Dermis blood vessel endothelial cell (primary cell): ENCODE measurements around the gene ASIP. TPM values are rescaled to one million over a fixed set of nuclear protein-coding genes. Genes with fewer than 3 reads are reported as not detected.
"Not testable (repeated sequence)": the region's sequence is repeated elsewhere in the genome, so short reads cannot be mapped to it uniquely, and the experiment has no call there.

ENCODE experiments used
- DNase-seq: peaks from one replicate; pipeline ENCODE4 v3.0.0; 2010
- total RNA-seq: library from RNA; depleted of rRNA; stranded (reverse); fragments of >200 nt; gene quantifications from 2 replicates; pipeline ENCODE4 v1.2.3, GENCODE V29; 2014

The ASIP gene
- total RNA-seq: not detected in 2 replicates

GRCh38 chr20:34240693-34241615 is at the start of gene ASIP:
TSS of gene ASIP (plus strand) at chr20:34241423. CDS start at chr20:34260375, 18,952 bp downstream.
- DNase-seq: no peak

DNA sequence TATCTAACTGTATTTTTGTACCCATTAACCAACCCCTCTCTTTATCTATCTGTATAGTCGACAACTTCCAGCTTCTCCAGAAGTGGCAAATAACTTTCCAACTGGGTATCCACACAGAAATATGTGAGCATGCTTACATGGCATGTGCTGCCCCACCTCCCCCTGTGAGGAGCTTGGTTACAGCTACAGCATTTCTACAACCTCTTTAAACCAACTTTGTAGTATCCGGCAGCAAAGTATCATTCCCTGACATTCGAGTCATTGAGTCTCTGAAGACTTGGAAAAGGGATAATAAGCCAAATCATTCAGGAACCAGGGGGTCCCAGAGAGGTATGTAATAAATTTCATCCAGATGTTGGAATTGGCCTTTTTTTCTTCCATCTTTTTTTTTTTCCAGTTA is 48.2 kb upstream of the ASIP start:
- no peak for DNase-seq

DNA sequence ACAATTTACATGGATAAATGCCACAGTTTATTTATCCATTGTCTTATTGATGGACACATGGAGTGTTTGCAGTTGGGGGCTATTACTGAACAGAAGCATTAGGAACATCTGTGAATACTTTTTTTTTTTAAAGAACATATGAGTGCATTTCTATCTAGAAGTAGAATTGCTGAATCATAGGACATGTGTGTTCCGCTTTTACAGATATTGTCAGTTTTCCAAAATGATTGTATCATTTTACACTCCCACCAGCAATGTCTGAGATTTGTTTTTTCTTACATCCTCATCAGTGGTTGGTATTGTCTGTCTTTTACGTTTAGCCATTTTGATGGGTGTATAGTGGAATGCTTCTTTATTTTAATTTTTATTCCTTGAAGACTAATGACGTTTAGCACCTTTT is 42.0 kb upstream of the ASIP start:
- DNase-seq: no peak

DNA sequence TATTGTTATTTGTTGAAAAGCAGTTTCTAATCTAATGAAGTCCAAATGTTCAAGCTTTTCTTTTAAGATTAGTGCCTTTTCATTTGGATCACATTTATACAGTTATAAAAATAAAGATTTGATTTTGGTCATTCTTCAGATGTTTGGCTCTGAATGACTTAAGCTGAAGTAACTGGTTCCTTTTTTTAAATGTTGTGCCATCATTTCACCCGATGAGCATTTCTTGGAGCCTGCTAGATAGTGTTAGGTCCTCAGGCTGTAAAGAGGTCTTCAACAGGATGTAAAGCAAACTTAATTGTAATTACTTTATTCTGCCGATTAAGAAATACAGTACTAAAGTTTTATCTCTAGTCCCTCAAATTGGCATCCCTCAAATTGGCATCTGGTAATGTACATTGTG is 41.2 kb upstream of the ASIP start:
- no peak for DNase-seq

DNA sequence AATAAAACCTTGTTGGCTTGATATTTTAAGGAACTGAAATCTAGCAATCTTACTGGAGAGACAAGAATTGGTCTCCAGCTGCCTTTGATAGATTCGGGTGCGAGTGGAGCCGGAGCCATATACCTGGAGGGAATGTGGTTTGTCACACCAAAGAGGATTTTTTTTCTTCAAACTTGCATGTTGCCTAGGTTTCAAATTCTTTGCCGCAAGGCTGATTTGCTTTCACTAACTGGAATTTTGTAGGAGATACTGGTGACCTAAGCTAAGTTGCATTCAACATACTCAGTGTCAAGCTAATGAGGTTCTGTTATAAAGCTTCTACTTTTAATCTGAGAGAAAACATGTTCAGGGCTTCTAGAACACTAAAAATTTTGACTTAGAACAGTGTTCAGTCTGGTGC is 39.7 kb upstream of the ASIP start:
- no peak for DNase-seq

DNA sequence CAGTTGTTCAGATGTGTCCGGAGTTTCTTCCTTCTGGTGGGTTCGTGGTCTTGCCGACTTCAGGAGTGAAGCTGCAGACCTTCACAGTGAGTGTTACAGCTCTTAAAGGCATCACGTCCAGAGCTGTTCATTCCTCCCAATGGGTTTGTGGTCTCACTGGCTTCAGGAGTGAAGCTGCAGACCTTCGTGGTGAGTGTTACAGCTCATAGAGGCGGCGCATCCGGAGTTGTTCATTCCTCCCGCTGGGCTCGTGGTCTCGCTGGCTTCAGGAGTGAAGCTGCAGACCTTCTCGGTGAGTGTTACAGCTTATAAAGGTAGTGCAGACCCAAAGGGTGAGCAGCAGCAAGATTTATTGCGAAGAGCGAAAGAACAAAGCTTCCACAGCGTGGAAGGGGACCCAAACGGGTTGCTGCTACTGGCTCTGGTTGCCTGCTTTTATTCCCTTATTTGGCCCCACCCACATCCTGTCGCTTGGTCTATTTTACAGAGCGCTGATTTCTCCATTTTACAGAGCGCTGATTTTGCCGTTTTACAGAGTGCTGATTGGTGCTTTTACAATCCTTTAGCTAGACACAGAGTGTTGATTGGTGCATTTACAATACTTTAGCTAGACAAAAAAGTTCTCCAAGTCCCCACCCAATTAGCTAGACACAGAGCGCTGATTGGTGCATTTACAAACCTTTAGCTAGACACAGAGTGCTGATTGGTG is 35.9 kb upstream of the ASIP start:
- DNase-seq: not testable (repeated sequence)

- no peak for DNase-seq
Observed at GRCh38 chr20:34209111-34209510, 32.1 kb upstream of the ASIP start.

DNA sequence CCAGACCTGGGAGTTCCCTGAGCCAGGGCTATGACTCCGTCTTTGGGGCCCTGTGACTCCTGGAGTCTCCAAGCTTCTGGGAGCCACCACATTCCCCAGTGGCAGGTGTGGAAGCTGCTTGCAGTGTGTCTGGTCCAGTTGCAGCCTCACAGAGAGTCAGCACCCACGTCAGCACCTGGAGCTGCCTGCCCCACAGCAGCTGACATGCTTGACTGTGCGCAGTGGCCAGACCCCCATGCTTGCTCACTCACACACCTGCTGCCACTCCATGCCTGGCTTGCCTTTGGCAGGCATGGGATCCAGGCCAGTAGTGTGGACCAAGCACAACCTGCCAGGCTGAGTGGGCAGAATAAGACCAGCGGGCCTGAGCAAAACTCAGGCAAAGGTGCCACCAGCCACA is 31.0 kb upstream of the ASIP start:
- no peak for DNase-seq

DNA sequence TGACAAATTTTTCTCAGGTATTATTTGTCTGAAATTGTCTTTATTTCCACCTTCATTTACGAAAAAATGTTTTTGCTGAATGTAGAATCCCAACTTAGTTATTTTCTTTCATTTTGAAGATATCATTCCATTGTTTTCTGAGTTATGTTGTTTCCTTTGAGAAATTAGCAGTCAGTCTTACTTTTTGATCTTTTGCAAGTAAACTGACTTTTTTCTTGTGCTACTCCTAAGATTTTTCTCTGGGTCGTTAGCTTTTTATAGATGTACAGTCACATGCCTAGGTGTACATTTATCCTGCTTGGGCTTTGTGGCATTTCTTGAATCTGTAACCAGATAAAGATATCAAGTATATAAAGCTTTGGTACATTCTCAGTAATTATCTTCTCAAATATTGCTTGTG is 29.6 kb upstream of the ASIP start:
- no peak for DNase-seq

DNA sequence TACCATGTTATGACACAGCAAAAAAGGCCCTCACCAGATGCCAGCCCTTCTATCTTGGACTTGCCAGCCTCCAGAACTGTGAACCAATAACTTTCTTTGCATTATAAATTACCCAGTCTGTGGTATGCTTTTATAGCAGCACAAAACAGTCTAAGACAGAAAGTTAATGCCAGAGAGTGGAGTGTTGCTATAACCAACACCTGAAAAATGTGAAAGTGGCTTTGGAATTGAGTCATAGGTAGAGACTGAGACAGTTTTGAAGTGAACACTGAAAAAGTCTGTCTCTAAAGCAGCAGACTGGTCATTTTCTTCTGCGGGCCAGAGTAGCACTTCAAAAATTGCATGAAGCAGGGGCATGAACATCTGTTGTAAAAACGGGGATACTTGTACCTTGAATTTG is 28.0 kb upstream of the ASIP start:
- DNase-seq: no peak

GRCh38 chr20:34215711-34216381 is 25.4 kb upstream of the ASIP start:
- peak; percentile 72 for DNase-seq

- DNase-seq: no peak
Observed at GRCh38 chr20:34216382-34216742, 24.9 kb upstream of the ASIP start.

- DNase-seq: peak; percentile 78
Observed at GRCh38 chr20:34220561-34220960, 20.7 kb upstream of the ASIP start.

GRCh38 chr20:34222208-34222607 is 19.0 kb upstream of the ASIP start:
- DNase-seq: no peak

GRCh38 chr20:34224251-34224650 is 17.0 kb upstream of the ASIP start:
- not testable (repeated sequence) for DNase-seq

GRCh38 chr20:34231634-34232033 is 9.6 kb upstream of the ASIP start:
- DNase-seq: no peak

DNA sequence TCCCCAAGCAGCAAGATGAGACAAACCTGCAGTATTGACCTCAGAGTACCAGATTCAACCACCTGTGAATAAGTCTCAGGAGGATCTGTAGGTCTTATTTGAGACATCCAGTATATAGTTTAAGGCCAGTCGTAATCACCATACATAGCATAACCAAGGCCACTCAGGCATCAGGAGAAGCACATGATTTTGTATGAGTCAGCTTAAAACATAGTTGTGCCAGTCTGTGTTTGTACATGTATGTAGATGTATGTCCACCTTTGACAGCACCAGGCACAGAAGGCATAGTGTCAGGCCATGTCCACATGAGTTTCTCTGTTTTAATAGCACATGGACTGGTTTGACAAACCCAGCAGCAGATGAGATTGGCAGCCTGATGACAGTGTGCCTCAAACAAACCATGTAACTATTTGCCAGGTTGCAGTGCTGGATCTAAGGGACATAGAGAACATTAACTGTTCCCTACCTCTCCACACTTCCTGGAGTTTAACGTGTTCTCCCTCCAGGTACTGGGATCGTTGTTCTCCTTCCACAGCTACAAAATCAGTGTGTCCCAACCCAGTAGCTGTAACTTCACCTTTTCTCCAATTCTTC is 8.6 kb upstream of the ASIP start:
- DNase-seq: no peak

DNA sequence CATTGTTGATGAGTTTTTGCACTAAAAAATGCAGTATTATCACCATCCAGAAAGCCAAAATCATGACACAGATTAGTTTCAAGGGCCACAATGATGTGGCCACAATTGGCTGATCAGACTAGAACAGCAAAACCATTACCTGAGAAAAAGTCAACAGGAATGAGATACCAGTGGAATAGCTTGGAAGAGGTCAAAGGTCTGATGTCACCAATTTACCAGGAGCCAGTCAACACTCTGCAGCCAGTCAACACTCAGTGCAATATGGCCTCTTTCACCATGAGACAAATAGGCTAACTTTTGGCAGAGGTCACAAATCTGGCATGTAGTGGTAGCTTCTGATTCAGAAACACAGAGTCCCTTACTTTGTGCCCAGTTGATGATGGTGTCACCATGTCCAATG is 7.5 kb upstream of the ASIP start:
- DNase-seq: no peak

DNA sequence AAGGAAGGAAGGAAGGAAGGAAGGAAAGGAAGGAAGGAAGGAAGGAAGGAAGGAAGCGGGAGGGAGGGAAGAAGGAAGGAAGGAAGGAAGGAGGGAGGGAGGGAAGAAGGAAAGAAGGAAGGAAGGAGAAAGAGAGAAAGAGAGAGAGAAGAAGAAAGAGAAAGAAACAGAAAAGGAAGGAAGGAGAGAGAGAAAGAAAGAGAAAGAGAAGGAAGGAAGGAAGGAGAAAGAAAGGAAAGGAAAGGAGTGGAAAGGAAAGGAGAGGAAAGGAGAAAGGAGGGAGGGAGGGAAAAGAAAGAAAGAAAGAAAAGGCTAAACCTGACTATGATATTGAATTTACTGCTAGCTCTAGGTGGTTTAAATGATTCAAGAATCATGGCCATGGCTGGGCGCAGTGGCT is 5.3 kb upstream of the ASIP start:
- DNase-seq: no peak

- DNase-seq: no peak
Observed at GRCh38 chr20:34237942-34238341, 3.3 kb upstream of the ASIP start.

DNA sequence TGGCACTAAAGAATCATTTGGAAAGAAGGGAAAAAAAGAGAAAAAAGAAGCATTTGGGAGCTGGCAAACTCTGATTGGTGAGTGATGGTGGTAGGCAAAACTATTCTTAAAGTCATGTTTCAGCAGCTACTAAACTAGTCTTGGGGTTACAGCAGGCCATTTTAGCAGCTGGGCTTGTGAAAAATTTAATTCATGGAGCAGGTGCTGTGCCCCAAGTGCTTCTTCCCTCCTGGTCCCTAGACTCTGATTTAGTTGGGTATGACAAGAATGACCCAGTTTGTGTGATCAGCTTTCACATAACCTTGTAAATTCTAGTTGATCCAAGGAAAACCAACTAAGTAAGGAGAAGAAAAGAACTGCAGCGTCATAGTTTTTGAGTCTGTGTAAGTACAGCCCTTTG is 1.1 kb upstream of the ASIP start:
- no peak for DNase-seq

DNA sequence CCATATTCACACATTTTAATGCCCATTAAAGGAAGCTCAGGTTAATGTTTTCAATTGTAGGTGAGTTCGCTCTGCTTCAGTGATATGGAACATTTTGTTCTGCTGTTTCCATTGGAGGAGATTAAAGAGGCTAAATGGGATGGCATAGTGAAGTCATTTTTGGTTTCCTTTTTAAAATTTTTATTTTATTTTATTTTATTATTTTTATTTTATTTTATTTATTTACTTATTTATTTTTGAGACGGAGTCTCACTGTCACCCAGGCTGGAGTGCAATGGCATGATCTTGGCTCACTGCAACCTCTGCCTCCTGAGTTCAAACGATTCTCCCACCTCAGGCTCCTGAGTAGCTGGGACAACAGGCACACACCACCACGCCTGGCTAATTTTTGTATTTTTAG is 792 bp downstream of the ASIP start:
- DNase-seq: not testable (repeated sequence)

DNA sequence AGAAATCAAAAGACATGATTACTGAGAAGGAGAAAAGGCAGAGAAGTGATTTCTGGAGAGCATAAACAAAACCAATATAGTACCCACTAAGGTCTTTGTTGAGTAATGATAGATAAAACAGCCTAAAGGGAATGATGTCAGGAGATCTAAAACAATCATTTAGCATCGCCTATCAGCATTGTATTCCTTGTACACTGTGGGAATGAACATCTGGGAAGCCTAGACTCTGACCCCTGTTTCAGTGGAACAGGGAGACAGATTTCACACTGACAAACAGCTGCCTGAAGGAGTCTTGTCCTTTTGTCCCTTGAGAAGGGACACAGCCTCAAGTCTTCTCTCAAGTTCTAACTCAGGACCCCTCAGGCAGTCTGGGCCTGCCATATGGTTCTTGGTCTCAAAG is 1.7 kb downstream of the ASIP start:
- no peak for DNase-seq
